HG03442 (cell line): Measurements from ENCODE around the gene BEND3.
"Not testable (repeated sequence)": the region's sequence is repeated elsewhere in the genome, so short reads cannot be mapped to it uniquely, and the experiment has no call there.

Experiments used
- ATAC-seq: cut with Tn5 transposase; IDR thresholded peaks from one replicate; pipeline ENCODE4 v1.9.1; 2021; ENCODE audit warnings: mild to moderate bottlenecking, moderate library complexity; ENCODE audit not compliant: unreplicated experiment

The BEND3 gene

DNA sequence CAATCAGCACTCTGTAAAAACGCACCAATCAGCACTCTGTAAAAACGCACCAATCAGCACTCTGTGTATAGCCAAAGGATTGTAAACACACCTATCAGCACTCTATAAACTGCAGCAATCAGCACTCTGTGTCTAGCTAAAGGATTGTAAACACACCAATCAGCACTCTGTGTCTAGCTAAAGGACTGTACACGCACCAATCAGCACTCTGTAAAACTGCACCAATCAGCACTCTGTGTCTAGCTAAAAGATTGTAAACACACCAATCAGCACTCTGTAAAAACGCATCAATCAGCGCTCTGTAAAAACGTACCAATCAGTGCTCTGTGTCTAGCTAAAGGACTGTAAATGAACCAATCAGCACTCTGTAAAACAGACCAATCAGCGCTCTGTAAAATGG, 30.9 kb downstream of the BEND3 start:
- ATAC-seq = not testable (repeated sequence)

DNA sequence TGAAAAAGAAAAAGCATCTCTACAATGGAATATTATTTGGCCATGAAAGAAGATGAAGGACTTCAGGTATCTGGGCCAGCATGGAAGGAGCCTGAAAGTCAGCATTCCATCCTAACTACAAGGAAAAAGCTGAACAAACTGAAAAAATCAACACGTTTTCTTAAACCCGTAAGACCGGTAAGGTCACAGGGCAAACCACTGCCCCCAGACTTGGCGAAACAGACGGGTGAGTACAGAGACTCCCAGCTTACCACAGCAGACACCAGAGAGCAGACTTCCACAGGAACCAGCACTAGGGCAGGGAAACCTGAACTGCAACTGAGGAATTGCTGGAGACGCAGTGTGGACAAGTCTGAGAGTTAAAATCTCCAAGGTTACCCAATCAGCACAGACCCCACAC, 31.4 kb downstream of the BEND3 start:
- ATAC-seq = no peak

DNA sequence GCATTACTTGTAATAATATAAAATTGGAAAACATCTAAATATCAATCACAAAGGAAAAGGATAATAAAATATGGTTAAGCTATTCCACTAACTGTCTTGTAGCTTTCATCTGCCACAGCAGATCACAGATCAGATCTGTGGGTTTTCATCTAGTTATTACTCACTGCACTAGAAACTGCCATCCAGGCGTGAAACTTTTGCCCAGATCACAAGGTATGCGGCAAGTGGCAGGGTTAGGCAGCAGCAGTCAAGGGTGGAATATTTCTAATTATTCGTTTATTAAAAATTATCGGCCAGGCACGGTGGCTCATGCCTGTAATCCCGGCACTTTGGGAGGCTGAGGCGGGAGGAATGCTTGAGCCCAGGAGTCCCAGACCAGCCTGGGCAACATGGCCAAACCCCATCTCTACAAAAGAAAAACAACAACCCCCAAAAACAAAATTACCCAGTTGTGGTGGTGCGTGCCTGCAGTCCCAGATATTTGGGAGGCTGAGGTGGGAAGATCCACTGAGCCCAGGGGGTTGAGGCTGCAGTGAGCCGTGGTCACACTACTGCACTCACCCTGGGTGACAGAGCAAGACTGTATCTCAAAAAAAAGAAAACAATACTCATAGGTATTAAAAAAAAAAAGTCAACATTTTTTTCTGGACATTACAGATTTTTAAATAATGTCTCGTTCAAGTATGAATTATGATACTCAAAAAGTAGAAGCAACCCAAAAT, 32.1 kb downstream of the BEND3 start:
- peak; percentile 97 for ATAC-seq

DNA sequence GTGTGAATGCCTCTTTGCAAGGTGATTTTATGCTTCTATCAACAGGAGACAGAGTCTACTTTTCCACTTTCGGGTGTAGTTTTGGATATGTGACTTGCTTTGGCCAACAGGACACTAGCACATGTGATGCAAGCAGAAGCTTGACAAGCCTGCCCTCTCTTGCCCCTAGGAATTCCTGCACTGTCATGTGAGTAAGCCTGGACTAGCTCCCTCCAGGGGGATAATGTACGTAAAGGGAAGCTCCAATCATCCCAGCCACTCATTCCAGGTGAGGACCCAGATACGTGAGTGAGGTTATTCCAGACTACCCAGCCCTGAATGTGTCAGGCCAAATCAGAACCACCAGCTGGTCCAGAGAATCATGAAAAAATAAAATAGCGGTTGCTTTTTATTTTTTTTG, 33.3 kb downstream of the BEND3 start:
- ATAC-seq = no peak

DNA sequence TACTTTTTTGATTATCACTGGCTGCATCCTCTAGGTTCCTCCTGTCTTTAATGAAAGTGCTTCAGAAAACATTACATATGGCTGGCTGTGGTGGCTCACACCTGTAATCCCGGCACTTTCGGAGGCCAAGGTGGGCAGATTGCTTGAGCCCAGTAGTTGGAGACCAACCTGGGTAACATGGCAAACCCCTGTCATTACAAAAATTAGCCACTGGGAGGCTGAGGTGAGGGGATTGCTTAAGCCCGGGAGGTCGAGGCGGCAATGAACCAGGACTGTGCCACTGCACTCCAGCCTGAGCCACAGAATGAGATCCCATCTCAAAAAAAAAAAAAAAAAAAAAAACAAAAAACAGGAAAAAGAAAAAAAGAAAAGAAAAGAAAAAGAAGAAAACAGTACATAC, 35.3 kb downstream of the BEND3 start:
- no peak for ATAC-seq

DNA sequence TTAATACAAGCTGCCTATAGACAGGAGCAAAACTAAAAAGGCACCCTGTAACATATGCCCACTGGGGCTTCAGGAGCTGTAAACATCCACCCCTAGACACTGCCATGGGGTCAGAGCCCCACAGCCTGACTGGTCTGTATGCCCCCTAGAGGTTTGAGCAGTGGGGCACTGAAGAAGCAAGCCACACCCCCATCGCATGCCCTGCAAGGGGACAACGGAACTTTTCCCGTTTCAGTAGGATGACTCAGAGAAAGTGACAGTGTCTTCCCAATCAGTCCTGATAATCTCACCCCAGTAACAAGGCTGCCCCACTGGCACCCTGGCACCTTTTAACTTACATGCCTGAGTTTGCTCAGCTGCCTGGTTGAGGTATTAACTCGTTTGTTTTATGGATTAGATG, 35.9 kb downstream of the BEND3 start:
- ATAC-seq = no peak

DNA sequence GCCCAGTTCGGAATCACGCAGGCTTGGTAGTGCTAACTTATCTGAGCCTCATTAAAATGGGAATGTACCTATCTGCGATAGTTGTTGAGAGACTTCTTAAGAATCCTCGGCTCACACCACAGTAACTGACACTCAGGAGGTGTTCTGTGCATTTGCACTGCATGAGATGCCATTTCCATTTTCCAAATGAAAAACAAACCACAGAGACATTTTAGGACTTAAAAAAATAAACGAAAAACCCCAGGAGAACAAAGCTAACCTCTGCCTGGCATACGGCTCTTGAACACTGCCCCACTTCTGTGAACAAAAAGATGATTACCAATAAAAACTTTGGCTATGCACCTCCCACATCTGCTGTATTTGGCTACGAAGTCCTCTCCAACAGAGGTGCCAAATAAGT, 37.6 kb downstream of the BEND3 start:
- no peak for ATAC-seq

DNA sequence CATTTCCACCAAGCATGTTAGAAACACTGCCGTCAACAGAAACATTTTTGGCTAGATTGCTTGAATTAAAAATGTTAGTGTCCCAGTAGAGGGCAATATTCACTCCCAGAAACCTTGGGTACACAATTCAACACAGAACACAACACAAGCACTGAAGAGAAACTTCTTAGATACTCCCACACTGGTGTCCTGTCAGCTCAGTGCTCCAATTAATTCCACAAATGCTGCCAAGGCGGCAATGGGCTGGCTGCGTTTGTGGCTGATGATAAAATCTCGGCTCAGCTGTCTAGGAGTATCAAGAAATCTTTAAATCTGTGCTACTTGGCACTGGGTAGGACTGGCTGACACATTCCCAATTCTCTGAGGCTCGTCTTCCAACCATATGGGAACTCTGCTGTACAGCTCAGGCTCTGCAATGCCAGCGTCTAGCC, 39.3 kb downstream of the BEND3 start:
- no peak for ATAC-seq

DNA sequence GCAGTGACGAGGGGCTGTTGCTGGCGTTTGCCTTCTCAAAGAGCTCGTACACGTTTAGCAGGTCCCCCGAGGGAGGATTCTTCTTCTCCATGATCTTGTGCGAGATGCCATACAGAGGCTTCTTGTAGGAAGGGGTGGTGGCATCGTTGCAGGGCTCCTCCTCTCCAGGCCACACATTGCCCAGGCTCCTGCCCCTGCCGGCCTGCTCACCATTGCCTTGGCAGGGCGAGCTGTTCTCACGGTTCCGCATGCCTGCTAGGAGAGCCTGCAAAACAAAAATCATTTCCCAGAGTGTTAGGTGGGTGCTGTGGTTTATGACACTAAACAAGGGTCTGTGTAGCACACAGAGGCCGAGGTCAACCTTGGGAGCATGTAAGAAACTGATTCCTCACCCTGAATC, 44.6 kb downstream of the BEND3 start:
- ATAC-seq = no peak

DNA sequence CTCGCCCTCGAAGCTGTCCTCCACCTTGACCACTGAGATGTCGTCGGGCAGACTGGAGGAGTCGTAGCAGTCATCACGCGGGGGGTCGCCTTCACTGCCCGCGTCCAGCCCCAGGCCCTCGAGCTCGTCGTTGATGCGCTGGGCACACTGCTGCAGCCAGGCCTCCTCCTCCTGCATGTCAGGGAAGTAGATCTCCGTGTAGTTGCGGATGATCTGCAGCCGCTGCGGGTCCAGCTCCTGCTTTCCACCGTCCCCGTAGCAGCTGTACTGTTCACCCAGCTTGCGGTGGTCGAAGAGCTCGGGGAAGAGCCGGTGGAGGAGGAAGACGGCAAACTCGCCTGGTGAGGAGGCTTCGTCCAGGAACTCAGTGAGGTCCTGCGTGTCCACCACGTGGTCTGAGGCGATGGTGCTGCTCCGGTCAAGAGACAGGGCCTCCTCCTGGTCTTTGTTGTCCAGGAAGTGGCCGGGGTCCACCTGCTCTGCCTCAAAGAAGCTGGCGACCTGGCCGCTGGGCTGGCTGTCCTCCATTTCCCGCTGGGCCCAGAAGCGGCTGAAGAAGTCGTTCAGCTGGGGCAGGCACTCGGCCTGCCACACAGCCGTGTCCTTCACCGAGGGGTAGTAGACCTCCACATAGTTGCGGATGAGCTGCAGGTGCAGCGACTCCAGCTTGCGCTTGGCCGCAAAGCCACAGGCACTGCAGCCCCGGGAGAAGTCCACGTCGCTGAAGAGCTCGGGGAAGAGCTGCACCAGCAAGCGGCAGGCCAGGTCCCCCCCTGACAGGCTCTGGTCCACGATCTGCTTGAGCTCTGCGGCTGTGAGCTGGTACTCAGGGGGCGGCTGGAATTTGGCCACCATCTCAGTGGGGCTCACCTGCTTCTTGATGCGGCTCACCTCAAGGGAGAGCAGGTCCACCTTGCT, 45.4 kb downstream of the BEND3 start:
- no peak for ATAC-seq

DNA sequence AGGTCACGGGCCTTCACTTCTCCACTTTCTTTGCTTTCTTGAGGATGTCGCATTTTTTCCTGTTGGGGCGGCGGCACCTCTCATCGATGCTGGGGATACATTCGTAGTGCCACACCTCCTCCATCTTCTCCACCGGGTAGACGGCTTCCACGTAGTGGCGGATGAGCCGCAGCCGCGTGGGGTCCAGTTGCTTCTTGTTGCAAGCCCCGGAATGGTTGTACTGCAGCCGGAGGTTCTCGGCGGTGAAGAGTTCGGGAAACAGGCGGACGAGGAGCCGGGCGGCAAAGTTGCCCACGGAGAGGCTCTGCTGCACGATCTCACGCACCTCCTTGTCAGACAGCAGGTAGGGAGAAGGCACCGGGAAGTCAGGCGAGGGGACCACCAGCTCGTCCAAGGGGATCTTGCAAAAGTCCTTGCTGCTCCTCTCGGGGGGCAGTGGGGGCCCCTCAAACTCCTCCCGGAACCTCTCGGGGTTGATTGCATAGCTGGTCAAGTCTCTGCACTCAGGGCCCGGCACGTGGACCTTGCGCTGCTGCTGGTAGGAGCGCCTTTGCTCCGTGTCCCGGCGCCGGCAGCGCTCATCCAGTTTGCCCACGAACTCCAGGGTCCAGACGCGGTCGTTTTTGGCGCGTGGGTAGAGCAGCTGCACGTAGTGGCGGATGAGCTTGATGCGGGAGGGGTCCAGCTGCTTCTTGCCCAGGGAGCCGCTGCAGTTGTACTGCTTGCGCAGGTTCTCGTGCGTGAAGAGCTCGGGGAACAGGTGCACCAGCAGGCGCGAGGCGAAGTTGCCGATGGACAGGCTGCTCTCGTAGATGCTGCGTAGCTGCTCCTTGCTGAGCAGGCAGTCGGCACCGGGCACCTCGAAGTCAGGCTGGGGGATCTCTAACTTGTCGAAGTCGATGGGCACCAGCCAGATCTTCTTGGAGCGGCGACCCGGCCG, 46.4 kb downstream of the BEND3 start:
- ATAC-seq = no peak

DNA sequence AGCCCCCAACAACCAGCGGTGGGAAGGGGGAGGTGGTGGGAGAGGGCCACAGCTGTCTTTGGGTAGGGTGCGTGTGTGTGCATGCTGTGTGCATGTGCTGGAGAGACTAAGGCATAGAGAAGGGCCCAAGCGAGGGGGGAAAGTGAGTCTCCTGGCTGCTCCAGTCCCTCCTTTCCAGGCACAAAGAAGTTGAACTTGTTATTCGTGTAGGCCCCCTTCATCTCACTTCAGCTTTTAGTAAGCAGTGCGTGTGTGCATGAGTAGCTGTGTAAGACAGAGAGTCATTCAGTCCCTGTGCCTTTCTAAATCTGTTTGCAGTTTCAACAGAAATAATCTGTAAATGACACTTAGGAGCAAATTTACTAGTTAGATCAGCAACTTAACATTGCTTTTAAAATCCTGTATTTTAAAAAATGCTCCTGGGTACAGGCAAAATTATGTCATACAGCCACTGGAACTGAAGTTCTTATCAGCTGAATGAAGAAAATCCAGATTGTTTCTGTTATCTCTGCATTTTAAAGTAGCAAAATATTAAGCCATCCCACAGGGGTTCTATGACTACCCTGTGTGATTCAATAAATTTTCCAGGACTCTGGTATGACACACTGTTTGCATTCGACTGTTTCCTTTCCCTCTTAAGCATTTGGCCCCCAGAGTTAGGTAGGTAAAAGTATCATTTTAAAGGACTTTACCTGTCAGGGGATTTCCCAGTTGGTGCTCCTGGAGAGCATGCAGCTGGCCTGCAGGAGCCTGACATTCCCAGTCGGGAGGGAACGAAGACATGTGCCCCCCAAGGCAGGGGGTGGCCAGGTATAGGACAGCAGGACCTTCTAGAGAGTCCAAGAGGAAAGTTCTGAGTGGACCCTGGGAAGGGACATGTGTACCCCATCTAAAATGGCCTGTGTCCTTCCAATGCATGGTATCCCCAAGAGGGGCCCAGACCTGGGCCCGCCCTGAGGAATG, 48.3 kb downstream of the BEND3 start:
- no peak for ATAC-seq

DNA sequence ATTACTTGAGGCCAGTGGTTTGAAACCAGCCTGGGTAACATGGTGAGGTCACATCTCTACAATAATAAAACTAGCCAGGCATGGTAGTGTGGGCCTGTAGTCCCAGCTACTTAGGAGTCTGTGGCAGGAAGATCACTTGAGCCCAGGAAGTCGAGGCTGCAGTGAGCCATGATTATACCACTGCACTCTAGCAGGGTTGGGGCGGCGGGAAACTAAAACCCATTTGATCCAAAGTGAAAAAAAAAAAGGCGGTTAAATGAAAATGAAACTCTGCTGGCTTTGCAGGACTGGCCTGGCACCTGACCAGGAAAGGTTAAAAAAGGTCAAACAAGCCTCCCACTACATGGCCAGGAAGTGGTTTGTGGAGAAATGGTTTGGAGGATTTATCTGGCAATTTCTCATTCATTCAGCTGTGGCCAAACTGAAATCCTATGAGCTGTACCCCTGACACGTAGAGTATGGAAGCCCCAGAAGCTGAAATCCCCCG, 50.7 kb downstream of the BEND3 start:
- peak; percentile 34 for ATAC-seq

DNA sequence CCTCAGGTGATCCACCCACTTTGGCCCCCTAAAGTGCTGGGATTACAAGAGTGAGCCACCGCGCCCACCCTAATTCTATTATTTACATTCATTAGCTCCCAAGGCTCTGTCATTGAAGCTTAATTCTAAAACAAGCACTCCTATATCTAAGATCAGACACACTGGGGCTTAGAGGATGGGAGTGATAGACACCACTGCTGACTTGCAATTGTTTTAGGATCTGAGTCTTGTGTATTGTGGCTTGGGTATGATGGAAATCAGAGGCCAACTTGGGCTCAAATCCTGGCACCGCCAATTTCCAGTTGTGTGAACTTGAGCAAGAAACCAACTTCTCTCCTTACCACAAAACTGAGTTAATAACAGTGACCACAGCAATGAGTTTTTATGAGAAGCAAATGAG, 52.6 kb downstream of the BEND3 start:
- no peak for ATAC-seq

DNA sequence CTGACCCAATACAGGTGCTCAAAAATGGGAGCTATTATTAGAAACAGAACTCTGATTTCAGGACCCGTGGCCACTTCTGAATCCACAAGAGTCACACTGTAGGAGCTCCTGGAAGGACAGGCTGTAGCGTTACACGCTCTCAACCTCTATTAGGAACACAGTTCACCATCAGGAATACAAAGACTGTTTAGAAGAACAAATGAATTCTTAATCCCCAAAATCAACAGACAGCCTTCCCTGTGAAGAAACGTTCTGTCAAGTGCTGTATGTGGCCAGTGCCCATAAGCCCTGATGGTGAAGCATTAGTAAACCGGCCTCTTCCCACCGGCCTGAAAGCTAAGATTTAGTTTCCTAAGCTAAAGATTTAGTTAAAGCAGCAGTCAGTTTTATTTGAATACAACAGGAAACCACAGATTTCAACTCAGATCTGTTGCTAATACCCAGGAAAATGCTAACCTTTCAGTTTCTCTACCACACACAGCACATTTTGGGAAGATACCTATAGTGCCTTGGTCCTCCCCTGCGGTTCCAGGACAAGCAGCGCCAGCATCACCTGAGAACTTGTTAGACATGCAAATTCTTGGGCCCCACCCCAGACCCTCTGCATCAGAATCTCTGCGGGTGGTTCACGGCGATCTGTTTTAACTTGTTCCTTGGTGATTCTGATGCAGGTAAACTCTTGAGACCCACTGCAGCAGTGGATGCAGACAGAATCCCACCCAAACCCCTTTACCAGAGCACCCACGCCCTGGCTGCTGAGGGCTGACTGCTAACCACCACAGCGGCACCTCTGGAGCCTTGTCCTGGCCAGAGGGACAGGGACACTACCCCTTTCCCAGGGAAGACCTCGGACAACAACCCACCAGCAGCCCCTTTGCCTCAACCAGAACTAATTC, 53.9 kb downstream of the BEND3 start:
- peak; percentile 68 for ATAC-seq

DNA sequence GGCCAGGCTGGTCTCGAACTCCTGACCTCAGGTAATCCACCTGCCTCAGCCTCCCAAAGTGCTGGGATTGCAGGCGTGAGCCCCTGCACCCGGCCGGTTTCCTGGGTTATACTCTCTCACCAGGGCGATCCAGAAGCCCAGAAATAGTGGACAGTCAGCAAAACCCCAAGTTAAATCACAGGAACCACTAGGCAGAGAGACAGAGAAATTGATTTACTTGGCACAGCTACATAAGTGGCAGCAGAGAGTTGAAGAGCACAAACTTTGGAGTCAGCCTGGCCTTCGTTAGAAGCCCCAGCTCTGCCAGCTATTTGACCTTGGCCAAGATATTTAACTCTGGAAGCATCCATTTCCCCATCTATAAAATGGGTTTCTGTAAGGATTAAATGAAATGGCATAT, 54.6 kb downstream of the BEND3 start:
- no peak for ATAC-seq

DNA sequence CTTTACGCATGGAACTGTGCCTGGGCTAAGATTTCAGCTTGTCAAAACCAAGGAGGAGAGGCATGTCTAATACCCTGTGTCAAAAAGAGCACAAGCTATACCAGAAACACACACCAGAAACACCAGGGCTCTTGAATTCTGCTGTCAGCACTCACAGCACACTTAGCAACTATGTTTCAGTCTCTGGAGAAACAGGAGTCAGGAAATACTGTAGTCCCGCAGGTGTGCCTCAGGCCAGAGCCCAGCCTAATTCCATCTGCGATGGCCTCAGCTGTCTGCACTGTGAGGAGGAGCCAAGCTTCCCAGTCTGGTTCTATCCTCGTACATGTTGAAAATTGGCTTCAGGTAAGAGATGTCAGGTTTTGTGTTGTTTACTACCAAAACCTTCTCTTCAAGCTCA, 55.7 kb downstream of the BEND3 start:
- no peak for ATAC-seq

DNA sequence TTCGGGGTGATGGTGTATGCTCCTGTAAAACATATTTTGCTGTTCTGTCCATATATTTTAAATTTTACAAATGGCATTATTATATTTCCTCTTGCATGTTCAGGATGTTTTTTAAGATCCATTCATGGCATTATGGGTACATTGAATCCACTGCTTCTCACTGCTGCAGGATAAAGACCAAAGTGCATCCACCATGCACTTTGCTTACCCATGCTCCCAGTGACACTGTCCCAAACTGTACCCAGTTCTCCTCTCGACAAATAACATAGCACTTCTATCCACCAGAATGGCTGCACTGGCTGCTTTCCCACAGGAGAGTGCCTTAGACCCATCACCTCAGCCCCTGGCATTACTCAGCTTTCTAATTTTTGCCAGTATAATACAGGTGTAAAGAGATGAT, 57.6 kb downstream of the BEND3 start:
- no peak for ATAC-seq

DNA sequence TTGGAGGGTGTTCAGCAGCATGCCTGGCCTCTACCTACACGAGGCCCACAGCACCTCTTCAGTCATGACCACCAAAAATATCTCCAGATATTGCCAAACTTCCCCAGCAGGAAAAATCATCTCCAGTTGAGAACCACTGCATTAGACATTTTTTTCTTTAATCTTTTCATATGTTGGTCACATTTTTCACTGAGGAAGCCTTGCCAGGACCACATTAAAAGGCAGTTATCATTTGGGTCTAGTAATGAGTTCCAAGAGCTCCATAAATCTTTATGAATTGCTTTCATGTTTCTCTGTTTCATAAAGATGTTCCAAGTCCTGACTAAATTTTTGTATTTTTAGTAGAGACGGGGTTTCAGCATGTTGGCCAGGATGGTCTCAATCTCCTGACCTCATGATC, 58.5 kb downstream of the BEND3 start:
- no peak for ATAC-seq
